ENCODE measurements around the gene SYTL5.

SYTL5 gene

DNA sequence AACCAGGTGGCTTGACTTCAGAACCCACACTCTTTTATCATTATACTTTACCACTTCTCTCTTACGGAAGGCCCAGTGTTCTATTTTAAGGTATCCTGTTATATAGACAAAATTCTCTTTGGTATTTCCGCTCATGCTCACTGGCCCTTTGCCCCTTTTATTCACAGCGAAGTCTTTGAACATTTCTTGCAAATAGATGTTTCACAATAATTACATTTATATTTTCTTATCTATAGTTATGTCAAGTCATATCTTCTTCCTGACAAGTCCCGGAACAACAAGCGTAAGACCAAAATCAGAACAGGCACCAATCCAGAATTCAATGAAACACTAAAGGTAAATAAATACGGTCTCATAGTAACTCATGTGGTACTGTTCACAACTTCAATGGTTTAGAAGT, 102.0 kb downstream of the SYTL5 start:
- peaks cover under 1% of the 10 kb centered on the region for H3K27me3 ChIP-seq (ENCODE audit: insufficient read depth, low read length)
- no peaks in the 10 kb centered on the region for H3K36me3 ChIP-seq (ENCODE audit: insufficient read depth, low read length)
- H3K4me3 ChIP-seq (ENCODE audit: low read length): no peak overlapping the region
- no peak overlapping the region for H2AFZ ChIP-seq (ENCODE audit: low read depth, low read length)
- H3K9me3 ChIP-seq (ENCODE audit: low read length): no peaks in the 10 kb centered on the region
- H3K4me1 ChIP-seq (ENCODE audit: insufficient read depth, low read length): no peaks in the 10 kb centered on the region

- no peaks in the 10 kb centered on the region for H3K9me3 ChIP-seq (ENCODE audit: low read length)
- no peaks in the 10 kb centered on the region for H3K27me3 ChIP-seq (ENCODE audit: insufficient read depth, low read length)
- H3K36me3 ChIP-seq (ENCODE audit: insufficient read depth, low read length): no peaks in the 10 kb centered on the region
- H2AFZ ChIP-seq (ENCODE audit: low read depth, low read length): no peak overlapping the region
- H3K4me3 ChIP-seq (ENCODE audit: low read length): no peak overlapping the region
- no peaks in the 10 kb centered on the region for H3K4me1 ChIP-seq (ENCODE audit: insufficient read depth, low read length)
Observed at GRCh38 chrX:38109042-38109898, 102.9 kb downstream of the SYTL5 start.

GRCh38 chrX:38110231-38110630, 103.9 kb downstream of the SYTL5 start:
- H3K4me3 ChIP-seq (ENCODE audit: low read length): no peak overlapping the region
- H3K27me3 ChIP-seq (ENCODE audit: insufficient read depth, low read length): no peaks in the 10 kb centered on the region
- no peaks in the 10 kb centered on the region for H3K36me3 ChIP-seq (ENCODE audit: insufficient read depth, low read length)
- H3K9me3 ChIP-seq (ENCODE audit: low read length): no peaks in the 10 kb centered on the region
- no peaks in the 10 kb centered on the region for H3K4me1 ChIP-seq (ENCODE audit: insufficient read depth, low read length)
- H2AFZ ChIP-seq (ENCODE audit: low read depth, low read length): no peak overlapping the region

DNA sequence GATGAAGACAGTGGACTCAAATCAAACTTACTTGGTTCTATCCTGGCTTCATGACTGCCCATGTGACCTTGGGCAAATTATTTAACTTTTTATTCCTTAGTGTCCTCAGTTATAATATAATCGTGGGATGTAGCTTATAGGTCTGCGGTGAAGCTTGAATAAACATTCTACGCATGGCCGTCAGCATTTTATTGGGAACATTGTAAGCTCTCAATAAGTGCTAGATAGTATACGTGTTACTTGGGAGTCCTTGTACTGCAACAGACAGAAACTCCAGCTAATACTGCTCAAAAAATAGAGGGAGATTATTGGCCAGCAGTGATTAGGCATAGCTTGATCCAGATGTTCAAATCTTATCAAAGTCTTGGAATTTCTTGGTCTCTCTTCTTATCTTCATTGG, 104.8 kb downstream of the SYTL5 start:
- no peak overlapping the region for H2AFZ ChIP-seq (ENCODE audit: low read depth, low read length)
- no peak overlapping the region for H3K4me3 ChIP-seq (ENCODE audit: low read length)
- no peaks in the 10 kb centered on the region for H3K27me3 ChIP-seq (ENCODE audit: insufficient read depth, low read length)

GRCh38 chrX:38112566-38112965, 106.2 kb downstream of the SYTL5 start:
- H3K4me1 ChIP-seq (ENCODE audit: insufficient read depth, low read length): no peaks in the 10 kb centered on the region
- no peak overlapping the region for H3K4me3 ChIP-seq (ENCODE audit: low read length)
- H3K9me3 ChIP-seq (ENCODE audit: low read length): no peaks in the 10 kb centered on the region
- H3K27me3 ChIP-seq (ENCODE audit: insufficient read depth, low read length): no peaks in the 10 kb centered on the region
- no peak overlapping the region for H2AFZ ChIP-seq (ENCODE audit: low read depth, low read length)
- H3K36me3 ChIP-seq (ENCODE audit: insufficient read depth, low read length): no peaks in the 10 kb centered on the region

More for the DNA sequence above, 104.8 kb downstream of the SYTL5 start:
- no peaks in the 10 kb centered on the region for H3K4me1 ChIP-seq (ENCODE audit: insufficient read depth, low read length)
- H3K9me3 ChIP-seq (ENCODE audit: low read length): no peaks in the 10 kb centered on the region
- no peaks in the 10 kb centered on the region for H3K36me3 ChIP-seq (ENCODE audit: insufficient read depth, low read length)

GRCh38 chrX:38116706-38117105, 110.4 kb downstream of the SYTL5 start:
- no peaks in the 10 kb centered on the region for H3K9me3 ChIP-seq (ENCODE audit: low read length)
- H3K4me3 ChIP-seq (ENCODE audit: low read length): no peak overlapping the region
- H3K4me1 ChIP-seq (ENCODE audit: insufficient read depth, low read length): no peaks in the 10 kb centered on the region
- H3K36me3 ChIP-seq (ENCODE audit: insufficient read depth, low read length): no peaks in the 10 kb centered on the region
- H2AFZ ChIP-seq (ENCODE audit: low read depth, low read length): no peak overlapping the region
- H3K27me3 ChIP-seq (ENCODE audit: insufficient read depth, low read length): no peaks in the 10 kb centered on the region

DNA sequence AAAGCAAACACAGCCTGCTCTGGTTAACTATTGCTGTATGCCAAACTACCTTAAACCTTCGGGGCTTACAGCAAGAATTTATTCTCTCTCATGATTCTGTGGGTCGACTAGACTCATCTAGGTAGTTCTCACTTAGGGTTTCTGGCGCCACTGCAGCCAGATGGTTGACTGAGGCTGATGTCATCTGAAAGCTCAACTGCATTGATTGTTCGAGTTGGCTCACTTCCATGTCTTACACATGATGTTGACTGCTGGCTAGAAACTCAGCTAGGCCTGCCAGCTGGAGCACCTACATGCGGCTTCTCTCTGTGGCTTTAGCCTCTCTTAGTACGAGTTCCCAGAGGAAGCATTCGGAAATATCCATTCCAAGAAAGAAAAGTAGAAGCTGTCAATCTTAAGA, 111.1 kb downstream of the SYTL5 start:
- Histone ChIP-seq H3K27me3 (ENCODE audit: insufficient read depth, low read length) (no peaks in the 10 kb centered on the region), H3K4me3 (ENCODE audit: low read length) (no peak overlapping the region), H3K9me3 (ENCODE audit: low read length) (no peaks in the 10 kb centered on the region), H3K4me1 (ENCODE audit: insufficient read depth, low read length) (no peaks in the 10 kb centered on the region), H2AFZ (ENCODE audit: low read depth, low read length) (no peak overlapping the region), H3K36me3 (ENCODE audit: insufficient read depth, low read length) (no peaks in the 10 kb centered on the region)

DNA sequence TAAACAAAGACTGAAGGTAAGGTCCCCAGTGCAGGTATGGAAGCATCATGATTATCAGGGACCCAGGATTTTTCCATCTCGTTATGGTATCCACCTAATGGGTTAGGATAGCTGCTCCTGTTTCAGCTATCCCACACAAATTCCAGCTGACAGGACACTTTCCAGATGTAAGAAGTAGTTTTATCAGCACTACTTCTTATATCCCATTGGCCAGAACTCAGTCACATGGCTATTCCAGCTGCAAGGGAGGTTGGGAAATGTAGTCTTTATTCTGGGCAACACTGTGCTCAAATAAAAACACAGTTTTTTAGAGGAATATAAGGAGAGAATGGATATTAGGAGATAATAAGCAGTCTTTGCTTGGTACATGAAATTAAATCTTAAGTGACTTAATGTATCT, 117.6 kb downstream of the SYTL5 start:
- no peaks in the 10 kb centered on the region for H3K36me3 ChIP-seq (ENCODE audit: insufficient read depth, low read length)
- H2AFZ ChIP-seq (ENCODE audit: low read depth, low read length): no peak overlapping the region
- H3K9me3 ChIP-seq (ENCODE audit: low read length): no peaks in the 10 kb centered on the region
- no peaks in the 10 kb centered on the region for H3K4me1 ChIP-seq (ENCODE audit: insufficient read depth, low read length)
- no peak overlapping the region for H3K4me3 ChIP-seq (ENCODE audit: low read length)
- peaks cover 3% of the 10 kb centered on the region for H3K27me3 ChIP-seq (ENCODE audit: insufficient read depth, low read length)

DNA sequence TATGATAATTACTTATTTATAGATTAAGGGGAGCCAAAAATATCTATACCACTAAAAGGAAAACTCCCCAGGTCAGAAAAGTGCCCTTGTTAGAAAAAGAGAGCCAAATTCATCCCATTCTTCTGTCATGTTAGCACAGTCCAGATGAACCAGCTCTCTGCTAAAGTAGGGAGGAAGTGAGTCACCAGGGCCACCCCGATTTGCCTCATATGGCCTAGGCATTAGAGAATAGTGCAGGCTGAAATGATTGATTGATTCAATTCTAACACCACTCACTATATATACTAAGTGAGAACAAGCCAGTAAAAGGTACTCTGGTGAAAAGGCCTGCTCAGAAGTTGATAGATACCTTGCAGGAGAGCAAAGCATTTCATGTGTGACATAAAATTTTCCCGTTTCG, 119.8 kb downstream of the SYTL5 start:
- H3K27me3 ChIP-seq (ENCODE audit: insufficient read depth, low read length): peaks cover 3% of the 10 kb centered on the region

GRCh38 chrX:38127961-38128360, 121.6 kb downstream of the SYTL5 start:
- no peak overlapping the region for H2AFZ ChIP-seq (ENCODE audit: low read depth, low read length)
- peaks cover 3% of the 10 kb centered on the region for H3K27me3 ChIP-seq (ENCODE audit: insufficient read depth, low read length)
- H3K36me3 ChIP-seq (ENCODE audit: insufficient read depth, low read length): no peaks in the 10 kb centered on the region
- no peaks in the 10 kb centered on the region for H3K9me3 ChIP-seq (ENCODE audit: low read length)
- no peaks in the 10 kb centered on the region for H3K4me1 ChIP-seq (ENCODE audit: insufficient read depth, low read length)
- H3K4me3 ChIP-seq (ENCODE audit: low read length): no peak overlapping the region

More for the DNA sequence above, 119.8 kb downstream of the SYTL5 start:
- Histone ChIP-seq H3K4me3 (ENCODE audit: low read length) (no peak overlapping the region), H2AFZ (ENCODE audit: low read depth, low read length) (no peak overlapping the region), H3K9me3 (ENCODE audit: low read length) (no peaks in the 10 kb centered on the region), H3K36me3 (ENCODE audit: insufficient read depth, low read length) (no peaks in the 10 kb centered on the region), H3K4me1 (ENCODE audit: insufficient read depth, low read length) (no peaks in the 10 kb centered on the region)

DNA sequence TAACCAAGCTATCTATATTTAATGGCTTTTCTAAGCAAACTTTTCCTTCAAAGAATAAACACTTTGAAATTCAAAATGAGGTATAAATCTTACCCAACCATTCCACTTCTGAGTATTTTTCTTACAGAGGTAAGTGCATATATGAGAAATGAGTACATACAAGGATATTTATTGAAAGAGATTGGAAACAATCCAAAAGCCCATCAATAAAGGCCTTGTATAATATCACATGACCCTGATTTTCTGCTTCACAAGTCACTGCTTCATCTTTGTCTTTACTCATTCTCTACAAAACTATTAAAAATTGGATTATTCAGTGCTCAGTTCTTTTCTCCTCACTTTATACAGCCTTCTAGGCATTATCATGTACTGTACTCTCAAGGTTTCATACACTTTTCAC, 123.0 kb downstream of the SYTL5 start:
- H3K36me3 ChIP-seq (ENCODE audit: insufficient read depth, low read length): no peaks in the 10 kb centered on the region
- H2AFZ ChIP-seq (ENCODE audit: low read depth, low read length): no peak overlapping the region
- no peak overlapping the region for H3K4me3 ChIP-seq (ENCODE audit: low read length)
- H3K9me3 ChIP-seq (ENCODE audit: low read length): no peaks in the 10 kb centered on the region
- no peaks in the 10 kb centered on the region for H3K4me1 ChIP-seq (ENCODE audit: insufficient read depth, low read length)
- H3K27me3 ChIP-seq (ENCODE audit: insufficient read depth, low read length): peaks cover 3% of the 10 kb centered on the region

GRCh38 chrX:38138157-38138891, 132.0 kb downstream of the SYTL5 start:
- Histone ChIP-seq H3K4me3 (ENCODE audit: low read length) (no peak overlapping the region), H3K4me1 (ENCODE audit: insufficient read depth, low read length) (no peaks in the 10 kb centered on the region), H3K9me3 (ENCODE audit: low read length) (no peaks in the 10 kb centered on the region), H3K36me3 (ENCODE audit: insufficient read depth, low read length) (no peaks in the 10 kb centered on the region), H2AFZ (ENCODE audit: low read depth, low read length) (no peak overlapping the region), H3K27me3 (ENCODE audit: insufficient read depth, low read length) (no peaks in the 10 kb centered on the region)

- Histone ChIP-seq H3K27me3 (ENCODE audit: insufficient read depth, low read length) (no peaks in the 10 kb centered on the region), H3K4me1 (ENCODE audit: insufficient read depth, low read length) (no peaks in the 10 kb centered on the region), H3K9me3 (ENCODE audit: low read length) (no peaks in the 10 kb centered on the region)
Observed at GRCh38 chrX:38138900-38139299, 132.5 kb downstream of the SYTL5 start.

More at GRCh38 chrX:38138900-38139299, 132.5 kb downstream of the SYTL5 start:
- Histone ChIP-seq H2AFZ (ENCODE audit: low read depth, low read length) (no peak overlapping the region), H3K4me3 (ENCODE audit: low read length) (no peak overlapping the region), H3K36me3 (ENCODE audit: insufficient read depth, low read length) (no peaks in the 10 kb centered on the region)
